NCI-H146 treated with DMSO at 0.1 percent for 48 hours (cell line): Measurements from ENCODE around the gene FEZF2.

Experiments
- DNase-seq: peaks from one replicate; lab custom pipeline; 2025; ENCODE audit not compliant: unreplicated experiment; lab: John Stamatoyannopoulos, UW

The FEZF2 gene

DNA sequence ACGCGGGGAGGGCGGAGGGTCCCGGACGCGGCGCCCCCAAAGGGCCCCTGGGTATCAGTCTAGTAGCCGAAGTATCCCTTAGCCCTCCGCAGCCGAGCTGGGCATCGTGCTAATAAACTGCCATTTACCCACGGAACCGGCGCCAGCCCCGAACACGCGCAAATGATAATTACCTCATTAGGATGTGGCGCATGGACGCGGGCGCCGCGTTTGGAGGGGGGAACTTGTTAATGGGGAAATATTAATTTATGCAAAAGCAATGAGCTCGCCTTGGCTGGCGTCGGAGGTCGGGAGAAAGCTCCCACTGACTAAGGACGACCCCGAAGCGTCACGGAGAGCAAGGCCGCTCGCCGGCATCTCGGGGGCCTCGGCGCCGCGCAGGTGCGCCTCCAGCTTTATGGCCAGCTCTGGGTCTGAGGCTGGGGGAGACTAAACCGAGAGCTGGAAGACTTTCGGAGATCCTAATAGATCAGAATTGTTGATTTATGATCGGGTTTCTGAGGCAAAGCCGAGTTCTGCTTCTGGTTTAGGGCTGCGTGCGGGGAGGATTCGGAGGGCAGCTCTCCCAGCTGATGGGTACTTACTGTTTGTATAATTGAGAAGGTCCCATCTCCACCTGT is 474 bp upstream of the FEZF2 start:
- no peak for DNase-seq

DNA sequence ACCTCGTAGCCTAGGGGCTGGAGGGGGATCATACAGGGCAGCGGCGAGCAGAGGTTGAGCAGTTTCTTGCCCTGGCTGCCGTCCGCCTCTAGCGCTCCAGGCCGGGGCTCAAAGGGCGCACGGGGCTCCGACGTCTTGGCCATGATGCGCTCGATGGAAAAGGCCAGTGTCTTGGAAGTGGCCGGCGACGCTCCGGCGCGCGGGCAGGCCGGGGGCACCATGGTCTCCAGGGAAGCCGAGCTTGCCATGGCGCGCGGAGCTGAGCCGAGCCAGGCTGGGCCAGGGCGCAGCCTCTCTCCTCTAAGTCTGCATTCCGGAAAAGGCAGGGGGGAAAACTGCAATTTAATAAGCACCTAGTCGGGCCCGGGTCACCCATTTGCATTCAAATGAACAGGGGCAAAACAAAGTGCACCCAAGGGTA is 719 bp downstream of the FEZF2 start:
- DNase-seq, result no peak

DNA sequence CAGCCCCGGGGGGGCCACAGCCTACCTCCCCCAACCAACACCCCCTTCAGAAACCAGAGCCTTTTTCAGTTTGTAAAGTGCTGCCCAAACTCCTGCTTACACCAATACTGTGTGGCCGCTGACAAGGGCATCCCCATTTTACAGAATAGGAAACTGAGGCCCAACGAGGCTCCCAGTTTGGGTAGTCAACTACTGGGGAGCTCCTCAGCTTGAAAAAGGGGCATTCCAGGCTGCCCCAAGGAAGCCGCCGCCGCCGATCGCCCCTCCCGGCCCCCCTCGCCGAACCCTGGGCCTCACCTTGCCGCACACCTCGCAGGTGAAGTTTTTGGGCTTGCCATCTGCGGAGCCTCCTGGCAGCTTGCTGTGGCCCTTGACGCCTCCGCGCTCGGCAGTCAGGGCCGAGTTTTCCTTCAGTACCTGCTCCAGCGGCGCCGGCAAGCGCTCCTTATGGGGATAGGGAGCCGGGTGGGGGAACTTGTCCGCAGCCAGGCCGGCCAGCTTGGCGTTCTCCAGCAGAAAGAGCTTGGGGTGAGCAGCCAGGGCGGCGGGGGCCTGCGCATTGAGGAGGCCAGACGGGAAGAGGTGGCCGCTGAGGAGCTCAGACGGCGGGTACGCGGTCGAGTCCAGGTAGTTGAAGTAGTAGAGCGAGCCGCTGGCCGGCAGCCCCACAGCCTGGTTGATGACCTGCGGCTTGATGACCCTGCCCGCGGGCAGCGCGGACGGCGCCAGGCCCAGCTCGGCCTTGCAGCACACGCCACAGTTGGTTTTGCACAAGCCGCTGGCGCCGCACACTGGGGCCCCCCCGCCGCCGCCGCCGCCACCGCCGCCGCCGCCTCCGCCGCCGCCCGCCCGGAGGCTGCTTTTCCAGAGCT is 1.4 kb downstream of the FEZF2 start:
- DNase-seq, result no peak

DNA sequence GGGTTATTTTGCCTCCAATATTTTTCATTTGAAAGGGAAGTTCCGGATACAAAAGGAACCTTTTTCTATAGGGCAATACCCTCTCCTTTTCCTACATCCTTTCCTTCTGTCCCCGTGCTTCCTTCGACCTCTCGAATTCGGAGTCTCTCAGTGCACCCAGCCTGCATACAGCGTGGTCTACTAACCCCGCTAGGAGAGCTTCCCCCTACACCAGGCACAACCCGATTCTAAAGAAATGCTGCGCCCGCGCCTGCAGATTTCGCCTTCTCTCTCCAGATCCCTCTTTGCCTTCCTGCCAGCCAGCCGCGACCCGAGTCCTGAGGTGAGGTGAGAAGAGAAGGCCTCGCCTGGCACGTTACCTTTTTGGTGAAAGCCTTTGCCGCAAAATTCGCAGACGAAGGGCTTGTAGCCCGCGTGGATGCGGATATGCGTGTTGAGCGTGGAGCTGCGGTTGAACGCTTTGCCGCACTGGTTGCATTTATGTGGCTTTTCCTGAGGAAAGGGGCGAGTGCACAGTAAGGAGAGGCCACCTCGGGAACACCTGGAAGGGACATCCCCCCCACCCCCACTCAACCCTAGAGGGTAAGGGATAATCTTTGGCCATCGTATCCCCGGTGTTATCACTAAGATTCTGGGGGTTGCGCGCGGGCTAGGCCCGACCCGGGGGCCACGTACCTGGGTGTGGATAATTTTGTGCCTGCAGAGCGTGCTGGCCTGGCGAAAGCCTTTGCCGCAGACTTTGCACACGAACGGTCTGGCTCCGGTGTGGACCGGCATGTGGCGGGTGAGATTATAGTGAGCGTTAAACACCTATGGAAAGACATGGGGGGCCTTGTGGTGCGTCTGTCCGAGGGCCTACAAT is 2.3 kb downstream of the FEZF2 start:
- no peak for DNase-seq

DNA sequence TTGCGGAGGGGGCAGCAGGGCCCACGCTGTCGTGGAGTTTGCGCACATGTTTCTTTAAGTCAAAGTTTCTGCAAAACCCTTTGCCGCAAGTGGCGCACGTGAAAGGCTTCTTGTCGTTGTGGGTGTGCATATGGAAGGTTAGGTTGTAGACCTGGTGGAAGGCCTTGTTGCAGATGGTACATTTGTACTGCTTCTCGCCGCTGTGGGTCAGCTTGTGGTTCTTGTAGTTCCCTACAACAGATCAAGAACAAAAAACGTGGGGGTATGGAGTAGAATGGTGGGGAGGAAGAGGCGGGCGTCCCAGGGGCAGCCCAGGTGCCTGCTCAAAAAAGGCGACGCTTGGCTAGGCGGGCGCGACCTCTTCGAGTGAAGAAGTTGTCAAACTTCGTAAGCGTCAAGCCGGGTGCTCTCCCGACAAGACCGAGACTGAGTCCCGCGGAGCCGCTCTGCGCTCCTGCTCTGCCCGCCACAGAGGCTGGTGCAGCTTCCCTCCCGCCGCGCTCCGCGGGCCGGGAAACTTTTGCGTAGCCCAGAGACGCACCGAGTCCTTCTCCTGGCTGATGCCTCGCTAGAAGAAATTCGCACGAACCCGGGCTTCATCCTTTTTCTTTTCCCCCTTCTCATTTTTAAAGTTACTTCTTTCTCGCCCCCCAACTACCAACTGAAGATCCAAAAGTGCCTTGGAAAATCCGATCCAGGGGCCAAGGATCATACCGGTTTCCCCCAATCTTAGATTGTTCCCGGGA is 3.1 kb downstream of the FEZF2 start:
- no peak for DNase-seq

DNA sequence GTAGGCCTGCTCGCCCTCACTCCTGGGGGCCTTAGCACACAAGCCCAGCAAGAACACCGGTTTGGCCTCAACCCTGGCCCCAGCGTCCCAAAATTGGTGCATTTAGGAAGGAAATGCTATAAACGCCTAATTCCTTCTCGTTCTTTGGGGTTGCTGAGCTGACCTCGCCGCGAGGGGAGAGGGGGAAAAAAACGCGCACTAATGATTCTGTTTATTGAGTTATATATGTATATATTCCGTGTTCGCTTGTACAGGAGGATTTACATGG is 3.9 kb downstream of the FEZF2 start:
- DNase-seq, result no peak

DNA sequence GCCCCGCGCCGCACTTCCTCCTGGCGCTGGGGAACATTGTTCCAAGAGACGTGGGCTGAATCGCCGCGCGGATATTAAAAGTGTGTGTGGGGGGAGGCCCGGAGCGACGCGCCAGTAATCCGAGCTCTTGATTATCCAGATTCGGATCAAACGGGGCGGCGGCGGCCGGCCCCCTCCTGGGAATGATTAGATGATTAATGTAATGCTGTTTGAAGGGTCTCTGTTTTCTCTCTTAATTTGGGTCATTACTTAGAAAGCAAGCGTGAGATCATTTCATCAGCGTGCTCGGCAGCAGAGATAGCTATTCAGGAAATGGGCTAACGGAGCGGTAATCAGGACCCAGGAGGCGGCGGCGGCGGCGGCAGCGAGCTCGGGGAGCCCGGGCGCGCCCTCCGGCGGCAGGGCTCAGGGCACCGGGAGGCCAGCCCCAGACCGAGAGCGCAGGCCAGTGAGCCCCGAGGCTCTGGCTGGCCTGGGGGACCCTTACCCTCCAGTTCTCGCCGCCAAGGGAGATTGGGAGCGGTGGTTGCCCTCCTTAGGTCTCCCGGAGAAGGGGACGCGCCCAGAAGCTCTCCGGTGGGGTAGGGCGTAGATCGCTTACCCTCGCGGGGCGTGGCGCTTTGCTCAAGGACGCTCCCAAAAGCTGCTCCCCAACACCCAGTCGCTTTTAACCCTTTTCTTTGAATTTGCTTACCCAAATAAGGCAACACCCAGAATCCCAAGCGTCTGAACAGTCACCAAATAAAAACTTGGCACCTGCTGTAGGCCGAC is 4.5 kb downstream of the FEZF2 start:
- no peak for DNase-seq

DNA sequence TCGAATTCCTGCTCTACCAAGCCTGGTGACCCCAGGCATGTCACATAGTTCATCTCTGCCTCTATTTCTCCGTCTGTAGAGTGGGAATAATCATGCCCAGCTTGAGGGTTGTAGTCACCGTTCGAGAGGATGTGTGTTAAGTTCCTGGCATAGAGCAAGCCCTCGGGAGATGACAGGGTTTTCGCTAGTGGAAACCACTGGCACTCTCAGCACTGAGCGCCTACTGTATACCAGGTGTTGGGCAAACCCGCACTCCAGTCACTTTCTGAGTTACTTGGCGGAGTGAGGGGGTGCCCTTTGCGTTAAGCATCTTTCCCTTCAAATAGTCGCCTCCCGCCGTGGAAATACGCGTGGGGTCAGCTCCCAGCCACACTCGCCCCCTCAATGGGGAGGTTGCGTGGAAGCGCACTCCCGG is 5.1 kb downstream of the FEZF2 start:
- no peak for DNase-seq

DNA sequence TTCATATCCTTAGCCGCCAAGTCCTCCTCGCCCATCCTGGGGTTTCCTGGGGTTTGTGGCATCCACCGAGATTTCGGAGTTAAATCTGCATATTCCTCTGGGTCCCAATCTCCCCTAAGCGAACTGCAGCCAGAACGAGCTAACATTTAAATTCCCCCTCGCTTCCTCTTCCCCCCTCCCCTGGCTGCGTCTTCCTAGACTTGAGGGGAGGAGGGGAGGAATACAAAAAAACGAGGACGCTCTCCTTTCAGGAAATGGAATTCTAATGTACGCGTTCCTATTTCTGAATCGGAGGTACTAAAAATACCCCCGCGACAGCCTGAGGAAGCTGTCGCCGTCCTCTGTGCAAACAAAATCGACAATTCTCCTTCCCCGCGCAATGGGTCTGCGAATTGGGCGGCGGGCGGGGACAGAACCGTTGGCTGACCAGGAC is 5.6 kb downstream of the FEZF2 start:
- no peak for DNase-seq

DNA sequence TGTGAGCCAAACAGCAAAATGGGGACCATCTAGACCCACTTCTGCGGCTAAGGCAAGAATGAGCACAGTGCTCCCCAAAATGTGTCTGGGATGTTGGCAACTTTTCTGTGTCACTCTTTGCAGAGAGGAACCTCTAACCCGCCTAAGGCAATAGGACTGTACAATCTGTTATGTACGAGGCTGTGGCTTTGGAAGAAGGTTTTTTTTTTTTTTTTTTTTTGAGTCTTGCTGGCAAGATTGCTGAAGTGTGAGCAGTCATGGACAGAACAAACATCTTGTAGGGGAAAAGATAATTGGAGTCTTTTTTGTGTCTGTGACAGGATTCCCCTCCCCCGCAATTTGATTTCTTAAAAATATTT is 7.2 kb downstream of the FEZF2 start:
- DNase-seq, result no peak

DNA sequence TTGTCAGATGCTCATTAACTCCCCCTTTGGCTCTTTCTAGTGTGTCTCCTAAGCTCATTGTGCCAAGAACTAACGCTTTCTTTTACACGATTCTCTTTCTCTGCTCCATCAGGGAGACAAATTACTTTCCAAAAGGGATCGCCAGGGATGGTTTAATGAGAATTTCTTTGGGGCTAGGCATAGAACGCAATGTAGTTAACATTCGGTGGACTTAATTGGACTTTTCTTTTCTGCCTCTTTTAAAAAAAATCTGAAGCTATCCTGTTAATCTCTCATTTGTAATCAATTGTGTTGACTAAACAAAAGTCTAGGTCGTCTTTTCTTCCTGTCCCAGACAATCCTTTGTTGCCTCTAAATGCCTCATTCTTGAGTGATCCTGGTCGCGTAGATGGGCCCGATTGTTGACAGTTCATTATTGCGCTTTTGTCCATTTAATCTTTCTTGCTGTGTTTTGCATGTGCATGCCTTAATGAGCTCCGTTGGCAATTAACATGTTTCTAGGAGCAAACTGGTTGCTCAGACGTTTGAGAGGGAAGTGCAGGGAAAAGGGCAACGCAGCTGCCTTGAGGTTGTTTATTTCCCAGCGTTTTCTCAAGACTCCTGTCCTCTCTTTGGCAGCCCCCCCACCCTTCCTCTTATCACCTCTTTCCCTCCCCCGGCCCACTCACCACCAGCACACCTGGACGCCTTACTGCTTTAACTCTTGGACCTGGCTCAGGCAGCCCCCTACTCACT is 7.8 kb downstream of the FEZF2 start:
- no peak for DNase-seq

DNA sequence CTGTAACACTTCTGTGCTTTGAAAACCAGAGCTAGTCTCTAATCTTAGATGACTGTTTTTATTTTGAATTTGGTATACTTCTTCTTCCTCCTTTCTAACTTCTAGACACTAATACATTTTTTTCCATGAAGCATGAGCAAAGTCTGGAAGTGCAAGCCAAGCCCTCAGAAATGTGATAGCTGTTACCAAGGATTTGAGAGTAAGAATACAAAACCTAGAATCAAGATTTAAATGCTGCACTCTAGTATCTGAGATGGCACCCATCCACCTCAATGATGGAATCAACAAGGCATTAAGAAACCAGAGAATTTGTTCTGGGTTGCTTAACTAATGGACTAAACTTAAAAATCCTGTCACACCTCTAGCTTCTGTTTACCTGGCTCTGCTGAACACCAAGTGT is 9.2 kb downstream of the FEZF2 start:
- DNase-seq, result no peak

DNA sequence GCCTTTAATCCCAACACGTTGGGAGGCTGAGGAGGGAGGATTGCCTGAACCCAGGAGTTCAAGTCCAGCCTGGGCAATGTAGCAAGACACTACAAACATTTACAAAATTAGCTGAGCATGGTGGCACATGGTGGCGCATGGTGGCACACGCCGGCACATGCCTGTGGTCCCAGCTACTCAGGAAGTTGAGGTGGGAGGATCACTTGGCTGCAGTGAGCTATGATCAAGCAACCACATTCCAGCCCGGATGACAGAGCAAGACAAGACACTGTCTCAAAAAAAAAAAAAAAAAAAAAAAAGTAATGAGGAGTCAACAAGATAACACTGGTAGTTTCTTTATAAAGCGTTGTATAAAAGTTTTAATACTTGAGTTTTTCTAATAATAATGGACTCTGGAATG is 10.1 kb downstream of the FEZF2 start:
- DNase-seq, result no peak

DNA sequence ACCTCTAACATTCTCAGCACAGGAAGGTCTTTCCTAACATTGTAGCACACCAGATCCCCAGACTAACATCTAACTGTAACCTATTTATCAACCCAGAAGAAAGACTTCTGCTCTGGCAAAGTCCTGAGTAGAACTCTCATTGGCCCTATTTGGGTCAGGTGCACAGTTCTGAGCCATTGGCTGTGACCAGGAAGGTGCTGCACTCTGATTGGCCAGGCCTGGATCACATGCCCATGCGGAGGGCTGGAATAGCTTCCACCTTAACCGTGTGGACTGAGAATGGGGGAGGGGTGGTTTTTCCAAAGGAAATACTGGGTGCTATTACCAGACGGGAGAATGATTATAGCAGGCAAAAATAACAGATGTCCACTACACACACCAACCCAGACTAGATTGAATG is 11.5 kb downstream of the FEZF2 start:
- no peak for DNase-seq

DNA sequence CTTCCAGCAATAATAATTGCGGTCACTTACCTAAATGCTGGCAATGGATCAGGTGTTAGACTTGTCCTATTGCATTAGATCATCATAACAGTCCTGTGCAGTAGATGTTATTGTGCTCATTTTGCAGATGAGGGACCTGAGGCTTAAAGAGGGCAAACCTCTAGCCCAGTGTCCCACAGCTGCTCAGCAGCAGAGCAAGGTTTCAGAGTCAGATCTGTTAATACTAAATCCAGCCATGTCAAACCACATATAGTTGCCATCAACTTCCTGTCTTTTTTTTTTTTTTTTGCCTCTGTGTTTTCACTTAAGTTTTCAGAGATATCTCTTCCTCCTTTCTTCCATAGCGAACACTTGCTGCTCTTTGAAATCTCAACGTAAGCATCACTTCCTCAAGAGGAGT is 12.1 kb downstream of the FEZF2 start:
- DNase-seq, result no peak

DNA sequence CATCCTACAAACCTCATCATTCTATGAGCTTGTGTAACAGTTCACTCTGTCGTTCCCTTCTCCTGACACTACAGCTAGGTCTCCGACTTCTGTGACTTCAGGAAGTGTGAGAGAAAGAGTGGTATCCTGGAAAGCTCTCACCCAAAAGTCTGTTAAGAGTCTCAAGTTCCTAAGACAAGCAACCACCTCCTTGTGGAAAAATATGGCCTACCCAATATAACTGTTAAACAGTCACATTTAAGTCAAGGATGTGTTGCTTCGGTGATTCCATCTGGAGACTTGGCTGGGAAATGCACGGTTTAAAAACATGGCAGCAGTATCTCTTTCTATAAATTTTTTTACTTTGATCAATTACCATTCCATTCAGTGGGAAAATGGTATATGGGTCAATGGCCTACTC is 13.8 kb downstream of the FEZF2 start:
- no peak for DNase-seq

DNA sequence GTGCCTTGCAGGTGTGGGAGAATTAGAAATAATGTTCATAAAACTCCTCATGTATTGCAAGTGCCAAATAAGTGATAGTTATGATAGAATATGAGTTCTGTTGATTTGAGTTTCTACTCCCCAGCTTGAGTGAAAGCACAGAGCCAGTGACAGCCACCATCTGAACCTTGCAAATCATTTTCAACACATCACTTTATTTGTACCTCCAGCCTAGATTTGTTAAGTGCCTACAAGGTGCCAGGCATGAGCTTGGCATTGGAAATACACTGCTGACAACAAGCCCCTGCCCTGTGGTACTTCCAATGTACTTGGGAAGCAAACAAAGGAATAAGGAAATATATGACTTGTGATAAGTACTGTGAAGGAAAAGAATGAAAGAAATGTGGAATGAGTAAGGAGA is 17.0 kb downstream of the FEZF2 start:
- no peak for DNase-seq

DNA sequence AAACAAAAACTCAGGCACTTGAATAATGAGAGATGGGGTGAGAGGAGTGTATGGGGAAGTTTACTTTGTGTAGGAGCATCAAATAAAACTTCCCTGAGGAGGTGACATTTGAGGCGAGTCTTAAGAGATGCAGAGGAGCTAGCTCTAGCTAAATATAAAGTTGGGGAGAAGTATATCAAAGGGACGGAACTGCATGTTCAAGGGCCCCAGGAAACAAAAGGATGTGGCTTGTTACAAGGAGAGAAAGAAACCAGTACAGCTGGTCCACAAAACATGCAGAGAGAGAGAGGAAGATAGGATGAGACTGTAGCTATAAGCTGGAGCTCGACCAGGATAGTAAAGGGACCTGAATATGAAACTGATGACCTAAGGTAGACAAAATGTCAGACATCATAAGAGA is 17.6 kb downstream of the FEZF2 start:
- DNase-seq, result no peak

DNA sequence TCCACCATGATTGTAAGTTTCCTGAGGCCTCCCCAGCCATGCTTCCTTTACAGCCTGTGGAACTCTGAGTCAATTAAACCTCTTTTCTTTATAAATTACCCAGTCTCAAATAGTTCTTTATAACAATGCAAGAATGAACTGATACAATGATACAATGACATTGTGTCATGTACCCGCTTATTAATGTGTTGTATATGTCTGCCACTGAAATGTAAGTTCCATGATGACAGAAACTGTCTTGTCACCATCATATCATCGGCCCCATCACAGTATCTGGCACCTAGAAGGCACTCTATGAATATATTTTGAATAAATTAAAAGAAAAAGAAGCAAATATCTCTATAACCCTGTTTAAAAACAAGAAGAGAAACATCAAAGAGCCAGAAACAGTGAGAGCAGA is 29.6 kb downstream of the FEZF2 start:
- no peak for DNase-seq

DNA sequence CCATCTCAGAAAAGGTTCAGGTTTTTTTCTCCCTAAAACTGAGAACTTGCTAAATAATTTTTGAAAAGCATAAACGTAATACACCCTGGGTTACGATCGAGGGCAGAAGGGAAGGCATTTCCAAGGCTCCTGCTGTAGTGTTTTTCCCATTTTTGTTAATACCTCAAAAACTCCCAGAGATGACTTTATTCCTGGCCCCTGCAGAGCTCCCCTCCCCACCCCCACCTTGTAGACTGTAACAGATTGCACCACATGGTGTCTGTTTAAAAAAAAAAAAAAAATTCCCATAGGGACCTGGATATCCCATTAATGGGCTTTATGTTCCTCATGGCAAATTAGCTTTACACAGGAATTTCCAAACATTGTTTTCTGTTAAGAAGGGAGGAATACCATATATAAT is 38.2 kb downstream of the FEZF2 start:
- no peak for DNase-seq
